HEK293 (cell line): Measurements from ENCODE around the gene GPR3.

Experiments used
- BCL11A ChIP-seq: fragments of 450-650 bp; formaldehyde crosslinking; IDR thresholded peaks from 2 replicates; pipeline ENCODE4 v1.5.1; 2016; ENCODE audit warnings: low read depth, missing biosample characterization, missing genetic modification characterization
- KLF1 ChIP-seq: fragments of 450-650 bp; formaldehyde crosslinking; IDR thresholded peaks from 2 replicates; pipeline ENCODE4 v1.5.1; 2016; ENCODE audit warnings: missing biosample characterization, missing genetic modification characterization
- KLF8 ChIP-seq: fragments of 450-650 bp; formaldehyde crosslinking; IDR thresholded peaks from 2 replicates; pipeline ENCODE4 v1.5.1; 2016; ENCODE audit warnings: missing biosample characterization, missing genetic modification characterization
- PRDM1 ChIP-seq: fragments of 450-650 bp; formaldehyde crosslinking; IDR thresholded peaks from 2 replicates; pipeline ENCODE4; 2016; ENCODE audit warnings: missing biosample characterization, missing genetic modification characterization
- SP7 ChIP-seq: fragments of 450-650 bp; formaldehyde crosslinking; IDR thresholded peaks from 2 replicates; pipeline ENCODE4 v1.5.1; 2016; ENCODE audit warnings: missing biosample characterization, missing genetic modification characterization
- ZBTB17 ChIP-seq: fragments of 450-650 bp; formaldehyde crosslinking; IDR thresholded peaks from 2 replicates; pipeline ENCODE4 v1.5.1; 2016; ENCODE audit warnings: missing biosample characterization, missing genetic modification characterization
- ZBTB8A ChIP-seq: fragments of 450-650 bp; formaldehyde crosslinking; IDR thresholded peaks from 2 replicates; pipeline ENCODE4 v1.5.1; 2016; ENCODE audit warnings: missing biosample characterization, missing genetic modification characterization
- ZFP69B ChIP-seq: fragments of 450-650 bp; formaldehyde crosslinking; IDR thresholded peaks from 2 replicates; pipeline ENCODE4 v1.5.1; 2016; ENCODE audit warnings: missing biosample characterization, missing genetic modification characterization
- ZNF248 ChIP-seq: fragments of 450-650 bp; formaldehyde crosslinking; IDR thresholded peaks from 2 replicates; pipeline ENCODE4 v1.5.1; 2017; ENCODE audit warnings: missing biosample characterization, missing genetic modification characterization
- ZNF266 ChIP-seq: fragments of 450-650 bp; formaldehyde crosslinking; IDR thresholded peaks from 2 replicates; pipeline ENCODE4 v1.5.1; 2016; ENCODE audit warnings: missing biosample characterization, missing genetic modification characterization, low read depth
- ZNF423 ChIP-seq: fragments of 450-650 bp; formaldehyde crosslinking; IDR thresholded peaks from 2 replicates; pipeline ENCODE4 v1.5.1; 2016; ENCODE audit warnings: missing biosample characterization, missing genetic modification characterization
- ZNF785 ChIP-seq: fragments of 450-650 bp; formaldehyde crosslinking; IDR thresholded peaks from 2 replicates; pipeline ENCODE4 v1.5.1; 2016; ENCODE audit warnings: missing biosample characterization, missing genetic modification characterization
- ZSCAN30 ChIP-seq: fragments of 450-650 bp; IDR thresholded peaks from 2 replicates; pipeline ENCODE4 v1.5.1; 2018; ENCODE audit warnings: missing biosample characterization, mild to moderate bottlenecking, missing genetic modification characterization, moderate library complexity
- ZXDB ChIP-seq: fragments of 450-650 bp; formaldehyde crosslinking; IDR thresholded peaks from 2 replicates; pipeline ENCODE4 v1.5.1; 2016; ENCODE audit warnings: missing biosample characterization, missing genetic modification characterization
- TF ChIP-seq, protein P1 (sequence below): fragments of 450-650 bp; formaldehyde crosslinking; IDR thresholded peaks from 2 replicates; pipeline ENCODE4 v1.5.1; 2016; ENCODE audit warnings: missing biosample characterization, missing genetic modification characterization
- TF ChIP-seq, protein P2 (sequence below): fragments of 450-650 bp; IDR thresholded peaks from 2 replicates; pipeline ENCODE4 v1.5.1; 2018; ENCODE audit warnings: missing biosample characterization, mild to moderate bottlenecking, missing genetic modification characterization
- TF ChIP-seq, protein P3 (sequence below): fragments of 450-650 bp; formaldehyde crosslinking; IDR thresholded peaks from 2 replicates; pipeline ENCODE4 v1.5.1; 2017; ENCODE audit warnings: missing biosample characterization, missing genetic modification characterization
- TF ChIP-seq, protein P4 (sequence below): fragments of 450-650 bp; formaldehyde crosslinking; IDR thresholded peaks from 2 replicates; pipeline ENCODE4 v1.5.1; 2017; ENCODE audit warnings: missing biosample characterization, missing genetic modification characterization
- TF ChIP-seq, protein P5 (sequence below): fragments of 450-650 bp; formaldehyde crosslinking; IDR thresholded peaks from 2 replicates; pipeline ENCODE4 v1.5.1; 2016; ENCODE audit warnings: missing biosample characterization, missing genetic modification characterization
- TF ChIP-seq, protein P6 (sequence below): fragments of 450-650 bp; formaldehyde crosslinking; IDR thresholded peaks from 2 replicates; pipeline ENCODE4 v1.5.1; 2016; ENCODE audit warnings: missing biosample characterization, missing genetic modification characterization
- TF ChIP-seq, protein P7 (sequence below): fragments of 450-650 bp; formaldehyde crosslinking; IDR thresholded peaks from 2 replicates; pipeline ENCODE4 v1.5.1; 2016; ENCODE audit warnings: missing biosample characterization, missing genetic modification characterization, borderline replicate concordance

GPR3 gene

DNA sequence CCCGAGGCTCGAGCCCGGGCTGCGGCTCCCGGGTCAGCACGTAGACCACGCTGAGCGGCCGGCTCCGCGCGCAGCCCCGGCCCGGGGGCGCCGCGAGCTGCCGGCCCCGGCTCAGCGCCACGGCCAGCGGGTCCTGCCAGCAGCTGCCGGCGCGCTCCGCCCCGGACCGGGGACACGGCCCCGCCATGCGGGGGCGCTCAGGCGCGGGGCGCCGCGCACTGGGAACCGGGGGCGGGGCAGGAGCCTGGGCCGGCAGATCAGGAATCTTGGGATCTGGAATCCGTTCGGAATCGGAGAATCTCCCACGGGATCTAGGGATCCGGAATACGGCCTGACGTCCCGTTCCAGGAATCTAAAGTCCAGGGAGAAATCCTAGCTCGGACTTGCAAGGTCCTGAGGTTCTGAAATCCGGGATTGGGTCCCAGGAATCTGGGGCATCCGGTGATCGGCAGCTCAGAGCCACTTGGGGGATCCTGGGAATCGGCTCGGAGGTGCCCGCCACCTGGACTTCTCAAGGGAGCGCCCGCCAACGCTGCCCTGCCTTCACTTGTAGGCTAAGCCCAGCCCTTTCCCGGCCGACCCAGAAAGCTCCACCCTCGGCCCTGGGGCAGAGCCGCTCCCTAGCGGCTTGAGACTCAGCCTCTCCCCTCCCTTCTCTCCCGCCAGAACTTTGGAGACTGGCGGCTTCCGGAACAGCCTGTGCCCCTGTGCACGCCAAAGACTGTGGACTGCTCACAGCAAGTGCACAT lies 25.8 kb upstream of the GPR3 start, which contains the start of gene MAP3K6 (continued):
- TF ChIP-seq, protein P1, sequence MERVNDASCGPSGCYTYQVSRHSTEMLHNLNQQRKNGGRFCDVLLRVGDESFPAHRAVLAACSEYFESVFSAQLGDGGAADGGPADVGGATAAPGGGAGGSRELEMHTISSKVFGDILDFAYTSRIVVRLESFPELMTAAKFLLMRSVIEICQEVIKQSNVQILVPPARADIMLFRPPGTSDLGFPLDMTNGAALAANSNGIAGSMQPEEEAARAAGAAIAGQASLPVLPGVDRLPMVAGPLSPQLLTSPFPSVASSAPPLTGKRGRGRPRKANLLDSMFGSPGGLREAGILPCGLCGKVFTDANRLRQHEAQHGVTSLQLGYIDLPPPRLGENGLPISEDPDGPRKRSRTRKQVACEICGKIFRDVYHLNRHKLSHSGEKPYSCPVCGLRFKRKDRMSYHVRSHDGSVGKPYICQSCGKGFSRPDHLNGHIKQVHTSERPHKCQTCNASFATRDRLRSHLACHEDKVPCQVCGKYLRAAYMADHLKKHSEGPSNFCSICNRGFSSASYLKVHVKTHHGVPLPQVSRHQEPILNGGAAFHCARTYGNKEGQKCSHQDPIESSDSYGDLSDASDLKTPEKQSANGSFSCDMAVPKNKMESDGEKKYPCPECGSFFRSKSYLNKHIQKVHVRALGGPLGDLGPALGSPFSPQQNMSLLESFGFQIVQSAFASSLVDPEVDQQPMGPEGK = 0 out of 2 replicates have a peak, but pooled peaks have one; percentile 68
- TF ChIP-seq ZXDB (tag by site-specific recombination) (peak; percentile 65), ZBTB17 (tag by site-specific recombination) (peak; percentile 92), KLF1 (peak; percentile 74), ZNF266 (tag by site-specific recombination) (no peak), ZSCAN30 (tag by site-specific recombination) (no peak), ZNF248 (tag by site-specific recombination) (no peak), BCL11A (tag by site-specific recombination) (no peak), PRDM1 (tag by site-specific recombination) (no peak), ZNF785 (no peak), ZFP69B (no peak), ZNF423 (tag by site-specific recombination) (no peak; the same call in 1 of the 2 replicates), KLF8 (tag by site-specific recombination) (0 out of 2 replicates have a peak, but pooled peaks have one; percentile 47), ZBTB8A (tag by site-specific recombination) (peak; percentile 87), SP7 (tag by site-specific recombination) (peak; percentile 60; the same call in 1 of the 2 replicates)
- TF ChIP-seq, protein P2, sequence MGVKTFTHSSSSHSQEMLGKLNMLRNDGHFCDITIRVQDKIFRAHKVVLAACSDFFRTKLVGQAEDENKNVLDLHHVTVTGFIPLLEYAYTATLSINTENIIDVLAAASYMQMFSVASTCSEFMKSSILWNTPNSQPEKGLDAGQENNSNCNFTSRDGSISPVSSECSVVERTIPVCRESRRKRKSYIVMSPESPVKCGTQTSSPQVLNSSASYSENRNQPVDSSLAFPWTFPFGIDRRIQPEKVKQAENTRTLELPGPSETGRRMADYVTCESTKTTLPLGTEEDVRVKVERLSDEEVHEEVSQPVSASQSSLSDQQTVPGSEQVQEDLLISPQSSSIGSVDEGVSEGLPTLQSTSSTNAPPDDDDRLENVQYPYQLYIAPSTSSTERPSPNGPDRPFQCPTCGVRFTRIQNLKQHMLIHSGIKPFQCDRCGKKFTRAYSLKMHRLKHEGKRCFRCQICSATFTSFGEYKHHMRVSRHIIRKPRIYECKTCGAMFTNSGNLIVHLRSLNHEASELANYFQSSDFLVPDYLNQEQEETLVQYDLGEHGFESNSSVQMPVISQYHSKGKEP (tag by site-specific recombination) = no peak
- TF ChIP-seq, protein P3, sequence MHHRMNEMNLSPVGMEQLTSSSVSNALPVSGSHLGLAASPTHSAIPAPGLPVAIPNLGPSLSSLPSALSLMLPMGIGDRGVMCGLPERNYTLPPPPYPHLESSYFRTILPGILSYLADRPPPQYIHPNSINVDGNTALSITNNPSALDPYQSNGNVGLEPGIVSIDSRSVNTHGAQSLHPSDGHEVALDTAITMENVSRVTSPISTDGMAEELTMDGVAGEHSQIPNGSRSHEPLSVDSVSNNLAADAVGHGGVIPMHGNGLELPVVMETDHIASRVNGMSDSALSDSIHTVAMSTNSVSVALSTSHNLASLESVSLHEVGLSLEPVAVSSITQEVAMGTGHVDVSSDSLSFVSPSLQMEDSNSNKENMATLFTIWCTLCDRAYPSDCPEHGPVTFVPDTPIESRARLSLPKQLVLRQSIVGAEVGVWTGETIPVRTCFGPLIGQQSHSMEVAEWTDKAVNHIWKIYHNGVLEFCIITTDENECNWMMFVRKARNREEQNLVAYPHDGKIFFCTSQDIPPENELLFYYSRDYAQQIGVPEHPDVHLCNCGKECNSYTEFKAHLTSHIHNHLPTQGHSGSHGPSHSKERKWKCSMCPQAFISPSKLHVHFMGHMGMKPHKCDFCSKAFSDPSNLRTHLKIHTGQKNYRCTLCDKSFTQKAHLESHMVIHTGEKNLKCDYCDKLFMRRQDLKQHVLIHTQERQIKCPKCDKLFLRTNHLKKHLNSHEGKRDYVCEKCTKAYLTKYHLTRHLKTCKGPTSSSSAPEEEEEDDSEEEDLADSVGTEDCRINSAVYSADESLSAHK (tag by site-specific recombination) = no peak
- TF ChIP-seq, protein P4, sequence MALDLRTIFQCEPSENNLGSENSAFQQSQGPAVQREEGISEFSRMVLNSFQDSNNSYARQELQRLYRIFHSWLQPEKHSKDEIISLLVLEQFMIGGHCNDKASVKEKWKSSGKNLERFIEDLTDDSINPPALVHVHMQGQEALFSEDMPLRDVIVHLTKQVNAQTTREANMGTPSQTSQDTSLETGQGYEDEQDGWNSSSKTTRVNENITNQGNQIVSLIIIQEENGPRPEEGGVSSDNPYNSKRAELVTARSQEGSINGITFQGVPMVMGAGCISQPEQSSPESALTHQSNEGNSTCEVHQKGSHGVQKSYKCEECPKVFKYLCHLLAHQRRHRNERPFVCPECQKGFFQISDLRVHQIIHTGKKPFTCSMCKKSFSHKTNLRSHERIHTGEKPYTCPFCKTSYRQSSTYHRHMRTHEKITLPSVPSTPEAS (tag by site-specific recombination) = no peak
- TF ChIP-seq, protein P5, sequence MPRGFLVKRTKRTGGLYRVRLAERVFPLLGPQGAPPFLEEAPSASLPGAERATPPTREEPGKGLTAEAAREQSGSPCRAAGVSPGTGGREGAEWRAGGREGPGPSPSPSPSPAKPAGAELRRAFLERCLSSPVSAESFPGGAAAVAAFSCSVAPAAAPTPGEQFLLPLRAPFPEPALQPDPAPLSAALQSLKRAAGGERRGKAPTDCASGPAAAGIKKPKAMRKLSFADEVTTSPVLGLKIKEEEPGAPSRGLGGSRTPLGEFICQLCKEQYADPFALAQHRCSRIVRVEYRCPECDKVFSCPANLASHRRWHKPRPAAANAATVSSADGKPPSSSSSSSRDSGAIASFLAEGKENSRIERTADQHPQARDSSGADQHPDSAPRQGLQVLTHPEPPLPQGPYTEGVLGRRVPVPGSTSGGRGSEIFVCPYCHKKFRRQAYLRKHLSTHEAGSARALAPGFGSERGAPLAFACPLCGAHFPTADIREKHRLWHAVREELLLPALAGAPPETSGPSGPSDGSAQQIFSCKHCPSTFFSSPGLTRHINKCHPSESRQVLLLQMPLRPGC (tag by site-specific recombination) = no peak
- TF ChIP-seq, protein P6, sequence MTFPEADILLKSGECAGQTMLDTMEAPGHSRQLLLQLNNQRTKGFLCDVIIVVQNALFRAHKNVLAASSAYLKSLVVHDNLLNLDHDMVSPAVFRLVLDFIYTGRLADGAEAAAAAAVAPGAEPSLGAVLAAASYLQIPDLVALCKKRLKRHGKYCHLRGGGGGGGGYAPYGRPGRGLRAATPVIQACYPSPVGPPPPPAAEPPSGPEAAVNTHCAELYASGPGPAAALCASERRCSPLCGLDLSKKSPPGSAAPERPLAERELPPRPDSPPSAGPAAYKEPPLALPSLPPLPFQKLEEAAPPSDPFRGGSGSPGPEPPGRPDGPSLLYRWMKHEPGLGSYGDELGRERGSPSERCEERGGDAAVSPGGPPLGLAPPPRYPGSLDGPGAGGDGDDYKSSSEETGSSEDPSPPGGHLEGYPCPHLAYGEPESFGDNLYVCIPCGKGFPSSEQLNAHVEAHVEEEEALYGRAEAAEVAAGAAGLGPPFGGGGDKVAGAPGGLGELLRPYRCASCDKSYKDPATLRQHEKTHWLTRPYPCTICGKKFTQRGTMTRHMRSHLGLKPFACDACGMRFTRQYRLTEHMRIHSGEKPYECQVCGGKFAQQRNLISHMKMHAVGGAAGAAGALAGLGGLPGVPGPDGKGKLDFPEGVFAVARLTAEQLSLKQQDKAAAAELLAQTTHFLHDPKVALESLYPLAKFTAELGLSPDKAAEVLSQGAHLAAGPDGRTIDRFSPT (tag by site-specific recombination) = no peak
- TF ChIP-seq, protein P7, sequence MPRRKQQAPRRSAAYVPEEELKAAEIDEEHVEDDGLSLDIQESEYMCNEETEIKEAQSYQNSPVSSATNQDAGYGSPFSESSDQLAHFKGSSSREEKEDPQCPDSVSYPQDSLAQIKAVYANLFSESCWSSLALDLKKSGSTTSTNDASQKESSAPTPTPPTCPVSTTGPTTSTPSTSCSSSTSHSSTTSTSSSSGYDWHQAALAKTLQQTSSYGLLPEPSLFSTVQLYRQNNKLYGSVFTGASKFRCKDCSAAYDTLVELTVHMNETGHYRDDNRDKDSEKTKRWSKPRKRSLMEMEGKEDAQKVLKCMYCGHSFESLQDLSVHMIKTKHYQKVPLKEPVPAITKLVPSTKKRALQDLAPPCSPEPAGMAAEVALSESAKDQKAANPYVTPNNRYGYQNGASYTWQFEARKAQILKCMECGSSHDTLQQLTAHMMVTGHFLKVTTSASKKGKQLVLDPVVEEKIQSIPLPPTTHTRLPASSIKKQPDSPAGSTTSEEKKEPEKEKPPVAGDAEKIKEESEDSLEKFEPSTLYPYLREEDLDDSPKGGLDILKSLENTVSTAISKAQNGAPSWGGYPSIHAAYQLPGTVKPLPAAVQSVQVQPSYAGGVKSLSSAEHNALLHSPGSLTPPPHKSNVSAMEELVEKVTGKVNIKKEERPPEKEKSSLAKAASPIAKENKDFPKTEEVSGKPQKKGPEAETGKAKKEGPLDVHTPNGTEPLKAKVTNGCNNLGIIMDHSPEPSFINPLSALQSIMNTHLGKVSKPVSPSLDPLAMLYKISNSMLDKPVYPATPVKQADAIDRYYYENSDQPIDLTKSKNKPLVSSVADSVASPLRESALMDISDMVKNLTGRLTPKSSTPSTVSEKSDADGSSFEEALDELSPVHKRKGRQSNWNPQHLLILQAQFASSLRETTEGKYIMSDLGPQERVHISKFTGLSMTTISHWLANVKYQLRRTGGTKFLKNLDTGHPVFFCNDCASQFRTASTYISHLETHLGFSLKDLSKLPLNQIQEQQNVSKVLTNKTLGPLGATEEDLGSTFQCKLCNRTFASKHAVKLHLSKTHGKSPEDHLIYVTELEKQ = no peak
- TF ChIP-seq, all 188 proteins: peak for 45
